Heart left ventricle (tissue), 16 donors: ENCODE measurements around the gene TDRD7. TPM values are rescaled to one million over a fixed set of nuclear protein-coding genes. Genes with fewer than 3 reads are reported as not detected.
A peak's percentile ranks its signal among the peaks of the same experiment; 100 is the strongest.

ENCODE experiments used
- ATAC-seq, 4 donors: fragments of 200-7000 bp; cut with Tn5 transposase; one replicate each; pipeline ENCODE4 v1.9.1; 2020 to 2022; ENCODE audit warnings: moderate library complexity in 4 of 4, mild to moderate bottlenecking in 3 of 4, moderate number of reproducible peaks in 1 of 4
- DNase-seq, 5 donors: peaks; one replicate each; pipeline ENCODE4 v3.0.0-alpha.2; 2020
- H3K27ac ChIP-seq, 12 donors: fragments of 200-600 bp; sonication (generic) in 4 of 12; one replicate each; pipeline versions ENCODE4 v1.5.0 to v1.8.0; 2016 to 2022; ENCODE audit warnings: mild to moderate bottlenecking in 2 of 12
- H3K27me3 ChIP-seq, 9 donors: fragments of 200-600 bp; sonication (generic) in 2 of 9; one replicate each; pipeline versions ENCODE4 v1.5.1 to v1.8.0; 2016 to 2022; ENCODE audit warnings: mild to moderate bottlenecking in 3 of 9
- H3K36me3 ChIP-seq, 9 donors: fragments of 200-600 bp; sonication (generic) in 2 of 9; one replicate each; pipeline versions ENCODE4 v1.5.0 to v1.8.0; 2018 to 2022; ENCODE audit warnings: mild to moderate bottlenecking in 2 of 9
- H3K4me1 ChIP-seq, 12 donors: fragments of 200-600 bp; sonication (generic) in 4 of 12; one replicate each; pipeline versions ENCODE4 v1.5.0 to v1.8.0; 2016 to 2022; ENCODE audit warnings: mild to moderate bottlenecking in 3 of 12
- H3K4me3 ChIP-seq, 12 donors: fragments of 200-600 bp; sonication (generic) in 4 of 12; one replicate each; pipeline versions ENCODE4 v1.5.0 to v1.8.0; 2017 to 2022; ENCODE audit warnings: mild to moderate bottlenecking in 9 of 12, moderate library complexity in 4 of 12
- H3K9me3 ChIP-seq, 12 donors: fragments of 200-600 bp; sonication (generic) in 4 of 12; one replicate each; pipeline versions ENCODE4 v1.5.0 to v1.8.0; 2016 to 2022; ENCODE audit warnings: mild to moderate bottlenecking in 1 of 12
- POLR2A ChIP-seq, 2 donors: fragments of 450-650 bp; IDR thresholded peaks; one replicate each; pipeline ENCODE4 v1.6.1; 2017; ENCODE audit warnings: antibody characterized with exemption in 2 of 2, mild to moderate bottlenecking in 2 of 2, moderate library complexity in 2 of 2
- WGBS, 4 donors: extraction: QIAGEN DNeasy Blood & Tissue Kit in 2 of 4; methylation state at CpG; one replicate each; pipeline versions ENCODE4 v1.1.5 to v1.1.7; 2013 to 2018; 5-methylcytosine and 5-hydroxymethylcytosine counted together
- intact Hi-C, 10 donors: fragments of 100-400 bp; cut with DNase I; formaldehyde crosslinking; loops; one replicate each; pipeline versions ENCODE4 v1.11.1 to v1.14.2; 2022
- polyA plus RNA-seq, 2 donors: library from polyadenylated mRNA; stranded (reverse); fragments of 200-250 nt; gene quantifications; one replicate each; pipeline ENCODE4 v1.2.3, GENCODE V29; 2013
- total RNA-seq, 9 donors: library from RNA; depleted of rRNA in 2 of 9; stranded (reverse); fragments of >200 nt in 2 of 9; fragmentation: NEBNext Ultra II Directional in 3 of 9; extraction: Animal tissue kit (Norgen Biotek cat#: 25700) in 3 of 9; gene quantifications; one replicate each; pipeline versions ENCODE4 v1.1.0 to v1.2.4, GENCODE V29; 2016 to 2023
- TF ChIP-seq, protein P1 (sequence below), 12 donors: fragments of 200-600 bp; sonication (generic) in 4 of 12; IDR thresholded peaks; one replicate each; pipeline versions ENCODE4 v1.5.0 to v1.8.0; 2018 to 2022; ENCODE audit warnings: antibody characterized with exemption in 12 of 12, mild to moderate bottlenecking in 5 of 12
- donor health status: ischemic (EF 13 %, LVEDD 7.1; RV severe dilation, severe dysfunction).
- donor health status: healthy with polysubstance abuse.
- donor health status: DM: no; HTN: yes; CAD: no.
- donor health status: DM: no; HTN: no; CAD: no.
- donor health status: ischemic (EF 25% LVEDD 6.9; RV normal size, moderate dysfunction).
- donor health status: ischemic (EF 25% LVEDD 5.7; RV mildly dilated, moderate dysfunction).
- donor health status: healthy.
- donor health status: DM: yes; HTN: yes; CAD: no.
- donor health status: ischemic (EF 35%, LVEDD 5.7; RV mildly dilated, moderate dysfunction).
- donor health status: nonischemic (EF 11% LVEDD 7.7; RV severe dilation, severe dysfunction).
- donor health status: DM: yes; HTN: yes; CAD: no.
- donor health status: PGD.
- donor health status: ischemic (EF 29% LVEDD 5.4; RV normal size, mild dysfunction).
- donor health status: nonischemic (EF 23%, LVEDD 6.1; RV moderate dilation, normal function).

Gene TDRD7
- total and polyA plus RNA-seq, 11 donors, result 3.0 to 15.3 (median 8.9) TPM

GRCh38 chr9:97419309-97419867 lies 7.5 kb downstream of the TDRD7 start:
- H3K4me1 ChIP-seq, result peaks cover 0 to 25% (median 0%) of the 10 kb centered on the region in 12 donors
- WGBS, 4 donors, result 41 to 63% (median 47%) methylated on average over 2 of the region's 2 CpGs
- TF ChIP-seq POLR2A (IDR thresholded peaks at IDR 0.05), result no peak
- TF ChIP-seq, protein P1, sequence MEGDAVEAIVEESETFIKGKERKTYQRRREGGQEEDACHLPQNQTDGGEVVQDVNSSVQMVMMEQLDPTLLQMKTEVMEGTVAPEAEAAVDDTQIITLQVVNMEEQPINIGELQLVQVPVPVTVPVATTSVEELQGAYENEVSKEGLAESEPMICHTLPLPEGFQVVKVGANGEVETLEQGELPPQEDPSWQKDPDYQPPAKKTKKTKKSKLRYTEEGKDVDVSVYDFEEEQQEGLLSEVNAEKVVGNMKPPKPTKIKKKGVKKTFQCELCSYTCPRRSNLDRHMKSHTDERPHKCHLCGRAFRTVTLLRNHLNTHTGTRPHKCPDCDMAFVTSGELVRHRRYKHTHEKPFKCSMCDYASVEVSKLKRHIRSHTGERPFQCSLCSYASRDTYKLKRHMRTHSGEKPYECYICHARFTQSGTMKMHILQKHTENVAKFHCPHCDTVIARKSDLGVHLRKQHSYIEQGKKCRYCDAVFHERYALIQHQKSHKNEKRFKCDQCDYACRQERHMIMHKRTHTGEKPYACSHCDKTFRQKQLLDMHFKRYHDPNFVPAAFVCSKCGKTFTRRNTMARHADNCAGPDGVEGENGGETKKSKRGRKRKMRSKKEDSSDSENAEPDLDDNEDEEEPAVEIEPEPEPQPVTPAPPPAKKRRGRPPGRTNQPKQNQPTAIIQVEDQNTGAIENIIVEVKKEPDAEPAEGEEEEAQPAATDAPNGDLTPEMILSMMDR (IDR thresholded peaks at IDR 0.05), result no peak
- peak in 1 of 4 donors; percentile 63 for ATAC-seq
- intact Hi-C loops, result no loop called here
- H3K36me3 ChIP-seq, result no peaks in the 10 kb centered on the region
- H3K27ac ChIP-seq, result no peak overlapping the region
- H3K9me3 ChIP-seq, result peaks cover 0 to 18% (median 0%) of the 10 kb centered on the region in 12 donors
- no peaks in the 10 kb centered on the region for H3K27me3 ChIP-seq
- DNase-seq, result no peak
- no peak overlapping the region for H3K4me3 ChIP-seq

DNA sequence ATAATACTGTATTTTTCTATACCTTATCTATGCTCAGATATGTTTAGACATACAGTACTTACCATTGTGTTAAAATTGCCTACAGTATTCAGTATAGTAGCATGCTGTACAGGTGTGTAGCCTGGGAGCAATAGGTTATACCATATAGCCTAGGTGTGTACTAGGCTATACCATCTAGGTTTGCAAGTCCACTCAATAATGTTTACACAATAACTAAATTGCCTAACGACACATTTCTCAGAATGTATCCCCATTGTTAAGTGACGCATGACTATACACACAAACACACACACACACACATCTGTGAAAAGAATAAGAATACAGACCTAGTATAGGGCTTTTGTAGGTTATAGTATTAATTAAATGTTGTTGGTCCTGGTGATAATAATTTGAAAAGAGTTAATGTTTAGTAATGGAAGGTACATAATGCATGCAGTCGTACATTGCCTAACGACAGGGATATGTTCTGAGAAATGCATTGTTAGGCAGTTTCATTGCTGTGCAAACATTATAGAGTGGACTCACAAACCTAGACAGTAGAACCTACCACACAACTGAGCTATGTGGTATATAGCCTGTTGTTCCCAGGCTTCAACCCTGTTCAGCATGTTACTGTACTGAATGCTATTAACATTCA lies 13.6 kb downstream of the TDRD7 start:
- H3K27ac ChIP-seq, result no peak overlapping the region
- 94 to 97% (median 97%) methylated on average over 4 of the region's 4 CpGs for WGBS, 4 donors
- no peak for ATAC-seq
- peaks cover 0 to 18% (median 0%) of the 10 kb centered on the region in 12 donors for H3K9me3 ChIP-seq
- H3K27me3 ChIP-seq, result no peaks in the 10 kb centered on the region
- no peak for TF ChIP-seq POLR2A (IDR thresholded peaks at IDR 0.05)
- TF ChIP-seq, protein P1 (IDR thresholded peaks at IDR 0.05), result no peak
- no peak overlapping the region for H3K4me3 ChIP-seq
- DNase-seq, result no peak
- H3K36me3 ChIP-seq, result peaks cover 0 to 25% (median 21%) of the 10 kb centered on the region in 9 donors
- intact Hi-C loops, result no loop called here
- peaks cover 0 to 4% (median 0%) of the 10 kb centered on the region in 12 donors for H3K4me1 ChIP-seq

DNA sequence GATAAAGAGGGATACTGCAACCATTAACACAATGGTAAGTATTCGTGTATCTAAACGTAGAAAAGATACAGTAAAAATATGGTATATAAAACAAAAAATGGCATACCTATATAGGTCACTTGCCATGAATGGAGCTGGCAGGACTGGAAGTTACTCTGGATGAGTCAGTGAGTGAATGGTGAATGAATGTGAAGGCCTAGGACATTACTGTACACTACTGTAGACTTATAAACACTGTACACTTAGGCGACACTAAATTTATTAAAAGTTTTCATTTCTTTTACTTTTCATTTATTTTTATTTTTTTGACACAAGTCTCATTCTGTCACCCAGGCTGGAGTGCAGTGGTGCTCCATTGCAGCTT lies 14.1 kb downstream of the TDRD7 start:
- Histone ChIP-seq H3K36me3 (peaks cover 0 to 30% (median 26%) of the 10 kb centered on the region in 9 donors), H3K27me3 (no peaks in the 10 kb centered on the region), H3K4me3 (no peak overlapping the region), H3K4me1 (peaks cover 0 to 4% (median 0%) of the 10 kb centered on the region in 12 donors), H3K9me3 (peaks cover 0 to 18% (median 0%) of the 10 kb centered on the region in 12 donors), H3K27ac (no peak overlapping the region)
- intact Hi-C loops, result no loop called here
- ATAC-seq (no peak), DNase-seq (no peak)
- TF ChIP-seq, protein P1 (IDR thresholded peaks at IDR 0.05), result no peak
- no peak for TF ChIP-seq POLR2A (IDR thresholded peaks at IDR 0.05)
- WGBS, 4 donors, result 91 to 98% (median 96%) methylated on average over 3 of the region's 3 CpGs

- Histone ChIP-seq H3K4me1 (peaks cover 0 to 4% (median 0%) of the 10 kb centered on the region in 12 donors), H3K27ac (no peak overlapping the region), H3K27me3 (no peaks in the 10 kb centered on the region), H3K36me3 (peaks cover 0 to 49% (median 43%) of the 10 kb centered on the region in 9 donors), H3K9me3 (peaks cover 0 to 9% (median 0%) of the 10 kb centered on the region in 12 donors), H3K4me3 (no peak overlapping the region)
- ATAC-seq, result no peak
- intact Hi-C loops, result no loop called here
- TF ChIP-seq POLR2A (IDR thresholded peaks at IDR 0.05), result no peak
- TF ChIP-seq, protein P1 (IDR thresholded peaks at IDR 0.05), result no peak
- DNase-seq, result no peak
- WGBS, 4 donors, result 73 to 83% (median 78%) methylated on average over 4 of the region's 4 CpGs
These were observed 16.0 kb downstream of the TDRD7 start for GRCh38 chr9:97427885-97428284.
